GM13976 (cell line): Measurements from ENCODE around the gene WDR76.

ENCODE experiments used
- DNase-seq: peaks from one replicate; pipeline ENCODE4 v3.0.0; 2012; ENCODE audit warnings: low spot score
- in situ Hi-C: fragments of 300-500 bp; cut with MboI; formaldehyde crosslinking; loops from one replicate; pipeline ENCODE4 v1.12.0; 2022; ENCODE audit warnings: low sequenced_read_pairs, mixed read lengths, inconsistent platforms; ENCODE audit not compliant: unreplicated experiment
- TF ChIP-seq, protein P1 (sequence below): IDR thresholded peaks from 2 replicates; pipeline ENCODE4 v1.5.1; 2012; ENCODE audit warnings: borderline replicate concordance, mild to moderate bottlenecking; ENCODE audit not compliant: insufficient read depth; ENCODE audit errors: extremely low read depth, missing control alignments, control extremely low read depth

The WDR76 gene

DNA sequence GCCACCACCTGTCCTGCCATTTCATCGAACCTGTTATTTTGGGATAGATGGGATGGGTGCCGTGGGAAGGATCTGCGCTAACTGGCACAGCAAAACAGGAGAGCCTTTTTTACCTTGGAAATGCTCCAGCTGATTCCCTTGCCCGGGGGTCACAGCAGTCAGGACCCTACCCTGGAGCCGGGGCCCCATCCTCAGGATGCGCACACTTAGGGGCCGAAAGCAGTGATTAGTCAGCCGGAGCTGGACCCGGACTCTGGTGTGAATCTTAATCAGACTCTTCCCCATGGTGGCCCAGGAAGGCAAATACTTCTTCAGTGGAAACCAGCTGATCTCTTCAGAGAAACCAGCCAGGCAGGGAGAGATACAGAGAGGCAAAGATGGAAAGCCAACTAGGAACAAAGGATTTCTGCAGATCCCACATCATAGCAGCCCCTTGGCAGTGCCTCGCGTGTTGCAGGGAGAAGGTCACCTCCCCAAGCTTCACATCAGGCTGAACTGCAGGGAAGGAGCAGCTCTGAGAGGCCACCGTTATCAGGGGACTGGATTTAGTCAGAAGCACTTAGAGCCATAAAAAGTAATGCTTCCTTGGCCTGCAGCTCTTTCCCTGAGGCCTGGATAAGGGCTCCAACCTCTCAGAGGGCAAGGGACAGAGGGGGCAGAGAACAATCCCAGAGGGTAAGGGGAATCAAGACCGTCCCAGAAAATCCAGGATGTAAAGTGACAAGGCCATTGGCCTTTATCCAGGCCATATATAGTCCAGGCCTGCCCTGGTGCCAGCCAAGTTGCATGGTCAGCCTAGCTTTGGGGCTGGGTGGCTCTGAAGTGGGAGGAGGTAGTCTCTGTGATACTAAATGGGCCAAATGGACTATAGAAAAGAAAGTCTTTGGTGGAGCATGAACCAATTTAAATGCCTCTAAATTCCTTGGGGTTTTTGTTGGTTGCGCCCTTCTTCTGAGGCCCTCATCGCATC is 52.9 kb downstream of the WDR76 start:
- in situ Hi-C loops = no loop called here
- TF ChIP-seq, protein P1, sequence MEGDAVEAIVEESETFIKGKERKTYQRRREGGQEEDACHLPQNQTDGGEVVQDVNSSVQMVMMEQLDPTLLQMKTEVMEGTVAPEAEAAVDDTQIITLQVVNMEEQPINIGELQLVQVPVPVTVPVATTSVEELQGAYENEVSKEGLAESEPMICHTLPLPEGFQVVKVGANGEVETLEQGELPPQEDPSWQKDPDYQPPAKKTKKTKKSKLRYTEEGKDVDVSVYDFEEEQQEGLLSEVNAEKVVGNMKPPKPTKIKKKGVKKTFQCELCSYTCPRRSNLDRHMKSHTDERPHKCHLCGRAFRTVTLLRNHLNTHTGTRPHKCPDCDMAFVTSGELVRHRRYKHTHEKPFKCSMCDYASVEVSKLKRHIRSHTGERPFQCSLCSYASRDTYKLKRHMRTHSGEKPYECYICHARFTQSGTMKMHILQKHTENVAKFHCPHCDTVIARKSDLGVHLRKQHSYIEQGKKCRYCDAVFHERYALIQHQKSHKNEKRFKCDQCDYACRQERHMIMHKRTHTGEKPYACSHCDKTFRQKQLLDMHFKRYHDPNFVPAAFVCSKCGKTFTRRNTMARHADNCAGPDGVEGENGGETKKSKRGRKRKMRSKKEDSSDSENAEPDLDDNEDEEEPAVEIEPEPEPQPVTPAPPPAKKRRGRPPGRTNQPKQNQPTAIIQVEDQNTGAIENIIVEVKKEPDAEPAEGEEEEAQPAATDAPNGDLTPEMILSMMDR = no peak
- no peak for DNase-seq

DNA sequence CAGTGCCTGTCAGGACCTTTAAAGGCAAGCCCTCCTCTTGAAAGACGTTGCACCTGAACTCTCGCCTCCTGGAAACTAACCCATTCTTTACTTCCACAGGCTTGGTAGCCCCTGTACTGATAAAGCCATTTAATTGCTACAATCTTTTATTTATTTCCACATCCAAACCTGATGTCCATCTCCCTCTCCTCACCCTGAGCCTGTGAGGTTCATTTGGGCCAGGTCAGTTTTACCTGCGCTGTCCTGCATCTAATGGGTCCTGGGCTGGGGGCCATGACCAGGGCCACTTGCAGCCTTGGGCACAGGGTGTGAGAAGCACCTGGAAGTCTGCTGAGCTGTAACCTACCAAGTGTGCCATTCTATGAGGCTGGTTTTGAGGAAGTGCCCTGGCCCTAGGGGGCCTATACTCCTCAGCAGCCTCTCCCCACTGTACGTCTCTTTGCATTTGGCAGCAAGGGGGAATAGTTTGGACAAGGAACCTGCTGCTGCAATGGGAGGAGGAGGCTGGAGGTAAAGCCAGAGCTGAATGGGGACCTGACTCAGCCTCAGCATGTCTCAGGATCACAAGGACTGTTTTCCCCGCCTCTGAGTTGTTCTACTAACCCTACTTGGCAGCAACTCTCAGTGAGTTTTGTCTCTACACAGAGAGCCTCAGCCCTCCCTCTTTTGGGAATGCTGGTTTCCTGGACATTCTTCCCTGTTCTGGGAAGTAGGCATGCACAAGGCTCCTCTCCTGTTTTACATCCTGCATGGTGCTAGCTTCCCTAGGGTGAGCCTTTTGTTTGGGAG is 53.8 kb downstream of the WDR76 start:
- TF ChIP-seq, protein P1 = no peak
- DNase-seq = no peak
- in situ Hi-C loops = no loop called here

DNA sequence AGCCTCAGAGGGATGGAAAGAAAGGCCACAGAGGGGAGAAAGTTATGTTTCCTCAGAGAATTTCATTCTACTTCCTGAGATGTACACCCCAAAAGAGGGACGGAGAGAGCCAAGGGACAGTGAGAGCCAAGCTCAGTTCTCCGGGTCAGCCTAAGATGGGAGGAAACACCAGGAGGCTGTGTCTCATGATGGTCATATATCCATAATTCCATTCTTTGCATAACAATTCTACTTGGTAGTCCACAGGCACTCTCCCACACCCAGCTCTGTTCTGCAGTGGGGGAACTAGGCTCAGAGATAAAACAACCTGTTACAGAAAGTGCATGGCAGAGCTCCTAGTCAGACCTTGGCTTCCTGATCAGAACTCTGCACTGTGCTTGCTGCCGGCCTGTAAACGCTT is 54.4 kb downstream of the WDR76 start:
- DNase-seq = no peak
- in situ Hi-C loops = no loop called here
- TF ChIP-seq, protein P1 = no peak

- TF ChIP-seq, protein P1 = no peak
- in situ Hi-C loops = no loop called here
- no peak for DNase-seq
These were observed 55.1 kb downstream of the WDR76 start for GRCh38 chr15:43881944-43882343.

DNA sequence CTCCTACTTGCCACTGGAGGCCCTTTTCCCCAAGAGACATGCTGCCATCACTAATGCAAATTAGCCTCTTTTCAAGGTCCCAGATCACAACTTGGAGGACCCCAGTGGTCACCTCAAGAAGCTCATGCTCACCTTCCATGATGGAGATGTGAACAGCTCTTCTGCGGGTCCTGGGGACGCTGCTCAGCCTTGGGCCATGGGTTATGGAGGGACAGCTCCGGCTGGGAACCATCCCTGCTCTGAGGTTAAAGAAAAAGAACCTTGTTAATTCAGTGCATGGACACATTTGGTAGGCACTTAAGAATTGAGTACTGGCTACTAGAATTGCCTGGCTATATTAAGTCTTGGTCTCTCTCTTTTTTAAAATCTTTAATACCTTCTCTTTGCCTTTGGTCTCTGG is 56.8 kb downstream of the WDR76 start:
- TF ChIP-seq, protein P1 = no peak
- in situ Hi-C loops = no loop called here
- DNase-seq = no peak

- in situ Hi-C loops = no loop called here
- no peak for DNase-seq
- TF ChIP-seq, protein P1 = no peak
These were observed 59.8 kb downstream of the WDR76 start for GRCh38 chr15:43886558-43886957.
